MM.1S (cell line): ENCODE measurements around the gene MED27.

Experiments
- DNase-seq: peaks from one replicate; pipeline ENCODE4 v3.0.0-alpha.2; 2015
- H2AFZ ChIP-seq: fragments of 300-600 bp; sonication (generic); 2 replicates; pipeline ENCODE4 v1.6.0; 2016; ENCODE audit warnings: antibody characterized with exemption, low read length
- H3F3A ChIP-seq: fragments of 300-600 bp; sonication (generic); 2 replicates; pipeline ENCODE4 v1.6.1; 2016; ENCODE audit warnings: mild to moderate bottlenecking, antibody characterized with exemption, low read length, moderate library complexity, mixed read lengths; ENCODE audit not compliant: insufficient read depth
- H3K27ac ChIP-seq: fragments of 300-600 bp; sonication (generic); 2 replicates; pipeline ENCODE4 v1.5.1; 2016; ENCODE audit warnings: mild to moderate bottlenecking, low read length
- H3K27me3 ChIP-seq: fragments of 300-600 bp; sonication (generic); replicated peaks from 2 replicates; pipeline ENCODE4 v1.6.0; 2016; ENCODE audit warnings: low read length; ENCODE audit not compliant: insufficient read depth
- H3K36me3 ChIP-seq: fragments of 300-600 bp; sonication (generic); replicated peaks from 2 replicates; pipeline ENCODE4 v1.6.1; 2016; ENCODE audit warnings: mild to moderate bottlenecking, low read length, mixed read lengths; ENCODE audit not compliant: insufficient read depth
- H3K4me1 ChIP-seq: fragments of 300-600 bp; sonication (generic); 2 replicates; pipeline ENCODE4 v1.6.1; 2016; ENCODE audit warnings: low read length, mixed read lengths
- H3K4me2 ChIP-seq: fragments of 300-600 bp; sonication (generic); 2 replicates; pipeline ENCODE4 v1.6.0; 2016; ENCODE audit warnings: low read depth, low read length
- H3K4me3 ChIP-seq: fragments of 300-600 bp; sonication (generic); 2 replicates; pipeline ENCODE4 v1.5.1; 2016; ENCODE audit warnings: low read length, mixed read lengths
- H3K79me2 ChIP-seq: fragments of 300-600 bp; sonication (generic); 2 replicates; pipeline ENCODE4 v1.6.1; 2016; ENCODE audit warnings: mixed run types, low read length, mixed read lengths
- H3K9ac ChIP-seq: fragments of 300-600 bp; sonication (generic); 2 replicates; pipeline ENCODE4 v1.6.1; 2016; ENCODE audit warnings: low read length, mixed read lengths
- H3K9me2 ChIP-seq: fragments of 300-600 bp; sonication (generic); replicated peaks from 2 replicates; pipeline ENCODE4 v1.6.1; 2016; ENCODE audit warnings: mild to moderate bottlenecking, low read length, mixed read lengths; ENCODE audit not compliant: insufficient read depth
- H3K9me3 ChIP-seq: fragments of 300-600 bp; sonication (generic); replicated peaks from 2 replicates; pipeline ENCODE4 v1.6.1; 2016; ENCODE audit warnings: mild to moderate bottlenecking, low read length, mixed read lengths; ENCODE audit not compliant: insufficient read depth
- H4K20me1 ChIP-seq: fragments of 300-600 bp; sonication (generic); 2 replicates; pipeline ENCODE4 v1.6.1; 2016; ENCODE audit warnings: mild to moderate bottlenecking, low read length, moderate library complexity, mixed read lengths; ENCODE audit not compliant: insufficient read depth
- CTCF ChIP-seq: fragments of 300-600 bp; sonication (generic); IDR thresholded peaks from 2 replicates; pipeline ENCODE4 v1.5.1; 2016; ENCODE audit warnings: antibody characterized with exemption, low read length, mixed read lengths
- EZH2 ChIP-seq: fragments of 300-600 bp; sonication (generic); optimal IDR thresholded peaks from 2 replicates; pipeline ENCODE3; 2017; ENCODE audit warnings: low read depth, mild to moderate bottlenecking, antibody characterized with exemption, low read length, mixed read lengths
- EZH2phosphoT487 ChIP-seq: fragments of 300-600 bp; sonication (generic); IDR thresholded peaks from 2 replicates; pipeline ENCODE4 v1.6.1; 2018; ENCODE audit warnings: antibody characterized with exemption, low read length

Gene MED27

GRCh38 chr9:131946180-131946579 lies 133.5 kb downstream of the MED27 start:
- Histone ChIP-seq H3K9me3 (no peaks in the 10 kb centered on the region), H3K27me3 (no peaks in the 10 kb centered on the region), H3K27ac (no peak overlapping the region), H3K4me2 (no peak overlapping the region), H3F3A (no peaks in the 10 kb centered on the region), H2AFZ (no peak overlapping the region), H4K20me1 (no peaks in the 10 kb centered on the region), H3K4me1 (no peaks in the 10 kb centered on the region), H3K9ac (no peak overlapping the region), H3K4me3 (no peak overlapping the region), H3K36me3 (no peaks in the 10 kb centered on the region), H3K79me2 (no peaks in the 10 kb centered on the region), H3K9me2 (no peaks in the 10 kb centered on the region)
- no peak for DNase-seq
- TF ChIP-seq CTCF, result no peak
- no peak for TF ChIP-seq EZH2
- TF ChIP-seq EZH2phosphoT487, result no peak

DNA sequence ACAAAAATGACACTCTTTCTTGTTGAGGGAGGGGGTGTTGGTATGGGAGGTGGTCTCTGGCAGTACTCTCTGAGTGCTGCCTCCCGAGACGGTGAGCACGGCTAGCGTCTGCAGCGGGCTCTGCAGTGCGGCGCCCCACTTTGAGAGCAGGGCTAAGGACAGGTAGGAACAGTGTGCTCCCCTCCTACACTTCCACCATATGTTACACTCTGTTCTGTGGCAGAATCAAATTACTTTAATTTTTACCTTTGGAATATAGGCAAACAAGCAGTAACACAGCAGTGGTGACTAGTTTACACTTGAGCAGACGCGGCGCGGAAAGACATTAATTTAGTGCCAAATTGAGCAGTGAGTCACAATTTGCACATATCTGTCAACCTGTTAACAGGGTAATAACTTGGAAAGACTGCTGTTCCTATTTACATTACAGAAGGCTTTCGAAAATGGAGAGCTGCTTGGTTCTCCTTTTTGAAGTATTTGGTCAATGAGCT lies 136.3 kb downstream of the MED27 start:
- Histone ChIP-seq H3K9me3 (no peaks in the 10 kb centered on the region), H3K4me2 (no peak overlapping the region), H3K9me2 (no peaks in the 10 kb centered on the region), H3K36me3 (no peaks in the 10 kb centered on the region), H4K20me1 (no peaks in the 10 kb centered on the region), H3K9ac (no peak overlapping the region), H2AFZ (no peak overlapping the region), H3K4me1 (no peaks in the 10 kb centered on the region), H3K27me3 (no peaks in the 10 kb centered on the region), H3K27ac (no peak overlapping the region), H3K4me3 (no peak overlapping the region), H3K79me2 (no peaks in the 10 kb centered on the region), H3F3A (no peaks in the 10 kb centered on the region)
- TF ChIP-seq EZH2phosphoT487 (no peak), CTCF (no peak), EZH2 (no peak)
- DNase-seq, result no peak

GRCh38 chr9:131942146-131942720 lies 137.4 kb downstream of the MED27 start:
- no peaks in the 10 kb centered on the region for H3K4me1 ChIP-seq
- TF ChIP-seq EZH2phosphoT487 (no peak), CTCF (no peak)
- H3K79me2 ChIP-seq, result no peaks in the 10 kb centered on the region
- no peaks in the 10 kb centered on the region for H4K20me1 ChIP-seq
- H3K9me3 ChIP-seq, result no peaks in the 10 kb centered on the region
- H2AFZ ChIP-seq, result no peak overlapping the region
- no peak overlapping the region for H3K4me2 ChIP-seq
- H3F3A ChIP-seq, result no peaks in the 10 kb centered on the region
- H3K36me3 ChIP-seq, result no peaks in the 10 kb centered on the region
- H3K9ac ChIP-seq, result no peak overlapping the region
- H3K9me2 ChIP-seq, result no peaks in the 10 kb centered on the region
- no peak for DNase-seq
- H3K27me3 ChIP-seq, result no peaks in the 10 kb centered on the region
- H3K27ac ChIP-seq, result no peak overlapping the region
- no peak overlapping the region for H3K4me3 ChIP-seq
